HEK293T (cell line): ENCODE data around the gene ADCY3.

Experiments
- ELF4 ChIP-seq: fragments of 450-650 bp; IDR thresholded peaks from 2 replicates; pipeline ENCODE4 v1.6.1; 2017; ENCODE audit warnings: antibody characterized with exemption
- FOXK2 ChIP-seq: fragments of 450-650 bp; IDR thresholded peaks from 2 replicates; pipeline ENCODE4 v1.6.1; 2016; ENCODE audit warnings: mild to moderate bottlenecking
- FOXM1 ChIP-seq: fragments of 450-650 bp; IDR thresholded peaks from 2 replicates; pipeline ENCODE4 v1.6.1; 2017; ENCODE audit warnings: mild to moderate bottlenecking, borderline replicate concordance
- L3MBTL2 ChIP-seq: fragments of 450-650 bp; conservative IDR thresholded peaks from 2 replicates; pipeline ENCODE4 v1.6.1; 2016; ENCODE audit warnings: mild to moderate bottlenecking
- SP1 ChIP-seq: fragments of 450-650 bp; IDR thresholded peaks from 2 replicates; pipeline ENCODE4 v1.6.1; 2017
- SUZ12 ChIP-seq: fragments of 450-650 bp; IDR thresholded peaks from 2 replicates; pipeline ENCODE4 v1.6.1; 2016; ENCODE audit warnings: mild to moderate bottlenecking

DNA sequence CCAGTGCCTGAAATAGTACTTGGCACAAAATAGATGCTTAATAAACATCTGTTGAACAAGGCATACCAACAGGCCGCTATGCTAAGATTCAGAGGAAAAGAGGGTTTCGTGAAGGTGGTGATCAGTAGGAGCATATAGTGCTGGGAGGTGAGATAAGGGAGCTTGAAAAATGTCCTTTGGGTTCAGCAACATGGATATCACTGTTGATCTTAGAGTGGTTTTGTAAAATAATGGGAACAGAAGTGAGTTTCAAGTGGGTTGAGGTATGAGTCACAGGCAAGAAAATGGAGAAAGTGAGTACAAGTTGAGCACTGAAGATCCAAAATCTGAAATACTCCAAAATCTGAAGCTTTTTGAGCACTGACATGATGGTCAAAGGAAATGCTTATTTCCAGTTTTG, 122.4 kb downstream of the ADCY3 start:
- TF ChIP-seq ELF4 (no peak), L3MBTL2 (no peak), FOXK2 (no peak), SP1 (no peak), FOXM1 (no peak), SUZ12 (no peak)
